Measurements from ENCODE around the gene E2F1.

The E2F1 gene

DNA sequence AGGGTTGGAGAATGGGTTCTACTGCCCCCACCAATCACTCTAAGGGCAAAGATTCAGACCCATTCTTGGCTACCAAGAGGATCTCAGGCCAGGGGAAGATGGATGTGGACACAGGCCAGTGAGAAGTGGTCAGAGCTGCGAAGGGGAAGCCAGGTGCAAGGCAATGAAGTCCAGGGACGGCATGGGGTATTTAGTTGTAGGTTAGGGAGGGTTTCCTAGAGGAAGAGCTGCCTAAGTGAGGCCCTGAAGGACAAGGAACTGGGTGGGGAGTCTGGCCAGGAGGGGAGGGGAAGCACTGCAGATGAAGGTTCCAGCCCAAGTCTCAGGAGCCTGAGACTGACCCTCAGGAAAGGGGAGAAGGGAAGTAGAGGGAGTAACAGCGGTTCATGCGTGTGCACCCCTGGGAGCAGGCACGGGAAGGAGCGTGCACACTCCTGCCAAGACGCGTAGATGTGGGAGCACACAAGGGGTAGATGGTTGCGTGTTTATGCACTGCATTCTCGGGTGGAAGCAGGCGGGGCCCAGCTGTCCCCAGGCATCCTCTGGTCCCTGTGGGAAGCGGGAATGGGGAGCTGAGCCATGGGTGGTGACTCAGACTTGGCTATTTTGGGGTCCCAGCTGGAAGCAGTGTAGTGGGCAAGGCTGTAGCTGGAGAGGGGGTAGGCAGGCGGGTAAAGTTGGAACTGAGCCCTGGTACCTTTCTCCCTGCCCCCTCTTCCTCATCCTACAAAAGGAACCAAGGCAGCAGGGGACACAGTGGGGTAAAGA is 16.1 kb downstream of the E2F1 start:
- Histone ChIP-seq H3K36me3 (peaks cover 32% of the 10 kb centered on the region), H3K4me3 (ENCODE audit: low read depth, low read length) (no peak overlapping the region), H3K9me3 (ENCODE audit: severe bottlenecking) (no peaks in the 10 kb centered on the region), H3K27ac (no peak overlapping the region), H3K27me3 (ENCODE audit: insufficient read depth, low read depth, severe bottlenecking) (no peaks in the 10 kb centered on the region)
- no peak for DNase-seq
- TF ChIP-seq, protein P1, sequence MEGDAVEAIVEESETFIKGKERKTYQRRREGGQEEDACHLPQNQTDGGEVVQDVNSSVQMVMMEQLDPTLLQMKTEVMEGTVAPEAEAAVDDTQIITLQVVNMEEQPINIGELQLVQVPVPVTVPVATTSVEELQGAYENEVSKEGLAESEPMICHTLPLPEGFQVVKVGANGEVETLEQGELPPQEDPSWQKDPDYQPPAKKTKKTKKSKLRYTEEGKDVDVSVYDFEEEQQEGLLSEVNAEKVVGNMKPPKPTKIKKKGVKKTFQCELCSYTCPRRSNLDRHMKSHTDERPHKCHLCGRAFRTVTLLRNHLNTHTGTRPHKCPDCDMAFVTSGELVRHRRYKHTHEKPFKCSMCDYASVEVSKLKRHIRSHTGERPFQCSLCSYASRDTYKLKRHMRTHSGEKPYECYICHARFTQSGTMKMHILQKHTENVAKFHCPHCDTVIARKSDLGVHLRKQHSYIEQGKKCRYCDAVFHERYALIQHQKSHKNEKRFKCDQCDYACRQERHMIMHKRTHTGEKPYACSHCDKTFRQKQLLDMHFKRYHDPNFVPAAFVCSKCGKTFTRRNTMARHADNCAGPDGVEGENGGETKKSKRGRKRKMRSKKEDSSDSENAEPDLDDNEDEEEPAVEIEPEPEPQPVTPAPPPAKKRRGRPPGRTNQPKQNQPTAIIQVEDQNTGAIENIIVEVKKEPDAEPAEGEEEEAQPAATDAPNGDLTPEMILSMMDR (IDR thresholded peaks at IDR 0.05; ENCODE audit: low read depth, low read length): no peak

DNA sequence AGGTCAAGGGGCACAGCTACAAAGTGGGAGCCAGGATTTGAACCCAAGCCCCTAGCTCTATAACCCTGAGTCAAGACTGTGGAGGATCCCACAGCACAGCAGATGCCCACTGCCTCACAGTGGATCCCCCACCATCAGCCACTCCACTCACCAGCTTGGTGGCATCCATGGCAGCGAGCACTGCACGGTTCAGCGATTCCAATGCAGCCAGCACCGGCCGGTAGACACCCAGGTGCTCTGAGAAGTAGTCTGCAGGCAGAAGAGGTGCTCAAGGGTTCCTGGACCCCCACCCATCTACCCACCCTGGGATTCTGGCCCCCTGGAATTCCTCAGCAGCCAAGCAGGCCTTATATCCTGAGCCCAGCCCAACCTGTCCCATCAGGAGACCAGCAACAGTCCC is 17.0 kb downstream of the E2F1 start:
- Histone ChIP-seq H3K36me3 (peaks cover 32% of the 10 kb centered on the region), H3K4me3 (ENCODE audit: low read depth, low read length) (no peak overlapping the region), H3K27me3 (ENCODE audit: insufficient read depth, low read depth, severe bottlenecking) (no peaks in the 10 kb centered on the region), H3K9me3 (ENCODE audit: severe bottlenecking) (no peaks in the 10 kb centered on the region), H3K27ac (no peak overlapping the region)
- TF ChIP-seq, protein P1 (IDR thresholded peaks at IDR 0.05; ENCODE audit: low read depth, low read length): no peak
- DNase-seq: no peak

DNA sequence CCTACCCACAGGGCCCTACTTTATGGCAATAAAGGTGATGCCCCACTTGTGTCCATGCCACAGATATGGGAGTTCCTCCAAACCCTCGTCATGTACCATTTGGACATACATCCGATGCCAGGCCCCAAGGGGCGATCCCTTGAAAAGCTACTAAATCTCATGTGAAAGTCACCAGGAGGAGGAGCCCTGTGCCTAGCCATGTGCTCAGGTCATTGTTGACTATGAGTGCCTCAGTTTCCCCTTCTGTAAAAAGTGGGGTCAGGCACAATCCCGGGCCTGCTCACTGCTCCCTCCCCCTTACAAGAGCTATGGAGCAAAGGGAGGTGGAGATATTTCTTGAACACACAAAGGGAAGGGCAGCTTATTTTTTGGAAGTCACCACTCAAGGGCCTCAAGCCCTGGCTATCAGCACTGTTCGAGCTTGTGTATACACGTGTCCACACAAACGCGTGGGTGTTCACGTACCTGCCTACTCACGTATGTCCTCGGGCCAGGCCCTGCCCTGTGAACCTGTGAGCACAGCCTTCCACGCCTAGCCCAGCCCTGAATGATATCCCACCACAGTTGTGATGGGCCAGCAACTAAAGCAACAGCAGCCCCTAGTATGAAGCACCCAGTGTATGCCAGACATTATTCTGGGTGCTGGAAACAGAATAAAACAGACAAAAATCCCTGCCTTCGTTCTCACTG is 17.6 kb downstream of the E2F1 start:
- no peak overlapping the region for H3K27ac ChIP-seq
- DNase-seq: no peak
- no peak overlapping the region for H3K4me3 ChIP-seq (ENCODE audit: low read depth, low read length)
- H3K27me3 ChIP-seq (ENCODE audit: insufficient read depth, low read depth, severe bottlenecking): no peaks in the 10 kb centered on the region
- H3K9me3 ChIP-seq (ENCODE audit: severe bottlenecking): no peaks in the 10 kb centered on the region
- H3K36me3 ChIP-seq: peaks cover 32% of the 10 kb centered on the region
- TF ChIP-seq, protein P1 (IDR thresholded peaks at IDR 0.05; ENCODE audit: low read depth, low read length): no peak

DNA sequence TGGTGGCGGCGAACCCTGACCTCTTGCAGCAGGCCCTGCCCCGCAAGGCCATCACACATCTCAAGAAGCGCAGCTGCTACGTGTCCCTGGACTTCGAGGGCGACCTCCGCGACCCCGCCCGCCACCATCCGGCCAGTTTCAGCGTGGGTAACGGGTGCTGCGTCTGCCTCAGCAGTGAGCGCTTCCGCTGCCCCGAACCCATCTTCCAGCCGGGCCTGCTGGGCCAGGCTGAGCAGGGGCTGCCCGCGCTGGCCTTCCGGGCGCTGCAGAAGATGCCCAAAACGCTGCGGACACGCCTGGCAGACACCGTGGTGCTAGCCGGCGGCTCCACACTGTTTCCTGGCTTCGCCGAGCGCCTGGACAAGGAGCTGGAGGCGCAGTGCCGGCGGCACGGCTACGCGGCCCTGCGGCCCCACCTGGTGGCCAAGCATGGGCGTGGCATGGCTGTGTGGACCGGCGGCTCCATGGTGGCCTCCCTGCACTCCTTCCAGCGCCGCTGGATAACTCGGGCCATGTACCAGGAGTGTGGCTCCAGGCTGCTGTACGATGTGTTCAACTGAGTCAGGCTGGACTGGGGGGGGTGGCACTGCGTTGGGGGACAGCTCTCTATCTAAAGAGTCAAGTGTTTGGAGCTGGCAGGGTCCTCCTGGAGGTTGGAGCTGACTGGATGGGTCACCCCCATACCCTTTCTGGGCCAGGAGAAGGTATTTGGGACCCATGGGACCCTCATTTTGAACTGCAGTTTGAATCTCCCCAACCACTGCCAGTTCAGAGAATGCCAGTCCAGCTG is 18.3 kb downstream of the E2F1 start:
- Histone ChIP-seq H3K27me3 (ENCODE audit: insufficient read depth, low read depth, severe bottlenecking) (no peaks in the 10 kb centered on the region), H3K9me3 (ENCODE audit: severe bottlenecking) (no peaks in the 10 kb centered on the region), H3K36me3 (peaks cover 32% of the 10 kb centered on the region), H3K27ac (peak overlapping the region; percentile 36; the same call in 1 of the 2 replicates), H3K4me3 (ENCODE audit: low read depth, low read length) (peak overlapping the region; percentile 43)
- TF ChIP-seq, protein P1 (IDR thresholded peaks at IDR 0.05; ENCODE audit: low read depth, low read length): peak; percentile 97
- peak; percentile 78 for DNase-seq

DNA sequence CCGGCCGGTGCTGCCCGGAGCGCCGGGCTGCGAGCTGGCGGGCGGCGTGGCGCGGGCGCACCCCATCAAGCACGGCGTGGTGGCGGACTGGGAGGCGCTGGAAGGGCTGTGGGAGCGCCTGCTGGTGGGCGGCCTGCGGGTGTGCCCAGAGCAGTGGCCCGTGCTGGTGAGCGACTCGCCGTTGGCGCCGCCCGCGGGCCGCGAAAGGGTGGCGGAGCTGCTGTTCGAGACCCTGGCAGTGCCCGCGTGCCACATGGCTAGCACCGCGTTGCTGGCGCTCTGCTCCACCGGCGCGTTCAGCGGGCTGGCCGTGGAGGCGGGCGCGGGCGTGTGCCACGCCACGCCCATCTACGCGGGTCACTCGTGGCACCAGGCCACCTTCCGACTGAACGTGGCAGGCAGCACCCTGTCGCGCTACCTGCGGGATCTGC is 18.9 kb downstream of the E2F1 start:
- Histone ChIP-seq H3K9me3 (ENCODE audit: severe bottlenecking) (no peaks in the 10 kb centered on the region), H3K36me3 (peaks cover 32% of the 10 kb centered on the region), H3K27me3 (ENCODE audit: insufficient read depth, low read depth, severe bottlenecking) (no peaks in the 10 kb centered on the region), H3K4me3 (ENCODE audit: low read depth, low read length) (peak overlapping the region; percentile 43), H3K27ac (peak overlapping the region; percentile 45)
- TF ChIP-seq, protein P1 (IDR thresholded peaks at IDR 0.05; ENCODE audit: low read depth, low read length): no peak
- no peak for DNase-seq
